GM12891 (cell line): ENCODE data around the gene S100B.

Source experiments
- PAX5 ChIP-seq: IDR thresholded peaks from 2 replicates; pipeline ENCODE4 v1.6.1; 2011; ENCODE audit warnings: low read length, moderate library complexity, mild to moderate bottlenecking; ENCODE audit not compliant: insufficient read depth, severe bottlenecking
- POLR2A ChIP-seq: IDR thresholded peaks from 2 replicates; pipeline ENCODE4 v1.6.1; 2011; ENCODE audit warnings: low read depth, low read length, control low read depth
- POLR2AphosphoS5 ChIP-seq: IDR thresholded peaks from 2 replicates; pipeline ENCODE4 v1.6.1; 2011; ENCODE audit warnings: low read depth, low read length, control low read depth
- POU2F2 ChIP-seq: IDR thresholded peaks from 2 replicates; pipeline ENCODE4 v1.6.1; 2011; ENCODE audit warnings: low read depth, mild to moderate bottlenecking, control low read depth, low read length, moderate library complexity
- SPI1 ChIP-seq: IDR thresholded peaks from 2 replicates; pipeline ENCODE4 v1.6.1; 2011; ENCODE audit warnings: low read depth, low read length, control low read depth
- TAF1 ChIP-seq: IDR thresholded peaks from 2 replicates; pipeline ENCODE4 v1.6.1; 2011; ENCODE audit warnings: low read depth, low read length, control low read depth

GRCh38 chr21:46649356-46649755 lies 44.5 kb upstream of the S100B start:
- no peak for TF ChIP-seq POLR2A
- no peak for TF ChIP-seq TAF1
- TF ChIP-seq POLR2AphosphoS5 = no peak
- TF ChIP-seq PAX5 = no peak
- no peak for TF ChIP-seq SPI1
- TF ChIP-seq POU2F2 = no peak
